Measurements from ENCODE around the gene PARVB.
"Not testable (repeated sequence)": the region's sequence is repeated elsewhere in the genome, so short reads cannot be mapped to it uniquely, and the experiment has no call there.

- TF ChIP-seq CTCF (conservative IDR thresholded peaks at IDR 0.05; ENCODE audit: low read depth, low read length); EZH2 (IDR thresholded peaks at IDR 0.05; ENCODE audit: low read length, unreplicated experiment): not testable (repeated sequence)
These were observed 32.5 kb downstream of the PARVB start for GRCh38 chr22:44056649-44057048.

Measured in PC-3 (cell line).